Measurements from ENCODE around the gene TNFRSF1A. TPM values are rescaled to one million over a fixed set of nuclear protein-coding genes. Genes with fewer than 3 reads are reported as not detected.
A peak's percentile ranks its signal among the peaks of the same experiment; 100 is the strongest.

The TNFRSF1A gene
- polyA plus RNA-seq, 10 donors: 55.2 to 91.6 (median 67.5) TPM

GRCh38 chr12:6375269-6376078 lies 33.6 kb upstream of the TNFRSF1A start, which contains the start of gene SCNN1A:
SCNN1A (minus strand) TSS chr12:6375563; CDS start chr12:6374783, 780 bp downstream.
- DNase-seq: no peak

- no peak for DNase-seq
Measured at GRCh38 chr12:6374786-6375160, 32.9 kb upstream of the TNFRSF1A start.

GRCh38 chr12:6374028-6374785 lies 32.3 kb upstream of the TNFRSF1A start:
- no peak for DNase-seq

GRCh38 chr12:6373022-6373787 lies 31.3 kb upstream of the TNFRSF1A start:
- no peak for DNase-seq

DNA sequence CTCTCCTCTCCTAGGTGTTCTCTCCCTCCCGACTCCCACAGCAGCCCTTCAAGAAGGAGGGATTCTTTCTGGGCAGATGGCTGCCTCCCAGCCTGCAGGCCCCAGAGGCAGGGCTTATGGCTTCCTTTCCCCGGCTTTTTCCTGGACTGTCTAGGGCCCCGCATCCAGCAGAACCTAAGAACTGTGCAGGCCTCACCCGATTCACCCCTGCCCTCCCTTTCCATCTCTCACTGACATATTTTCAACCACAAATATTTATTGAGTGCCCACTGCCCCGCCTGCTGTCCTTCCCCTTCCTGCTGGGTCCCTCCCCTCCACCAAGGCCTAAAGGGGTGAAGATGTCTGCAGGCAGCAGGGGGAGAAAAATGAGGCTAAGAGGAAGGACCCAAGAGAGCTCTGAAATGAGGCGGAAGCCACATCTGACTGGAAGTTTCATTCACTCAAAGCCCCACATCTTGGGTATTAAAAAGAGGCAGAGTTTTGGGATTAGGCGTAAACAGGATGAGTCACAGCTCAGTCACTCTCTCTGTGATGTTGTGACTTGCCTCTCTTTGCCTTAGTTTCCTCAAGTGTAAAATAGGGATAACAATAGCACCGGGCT lies 30.6 kb upstream of the TNFRSF1A start:
- peak in 1 of 3 donors; percentile 77 for DNase-seq

- no peak for DNase-seq
Measured at GRCh38 chr12:6370994-6371754, 29.3 kb upstream of the TNFRSF1A start.

GRCh38 chr12:6370576-6370935 lies 28.7 kb upstream of the TNFRSF1A start:
- DNase-seq: no peak

GRCh38 chr12:6369916-6370575 lies 28.2 kb upstream of the TNFRSF1A start:
- no peak for DNase-seq

GRCh38 chr12:6368906-6369525 lies 27.1 kb upstream of the TNFRSF1A start:
- no peak for DNase-seq

GRCh38 chr12:6367969-6368892 lies 26.4 kb upstream of the TNFRSF1A start:
- no peak for DNase-seq

DNA sequence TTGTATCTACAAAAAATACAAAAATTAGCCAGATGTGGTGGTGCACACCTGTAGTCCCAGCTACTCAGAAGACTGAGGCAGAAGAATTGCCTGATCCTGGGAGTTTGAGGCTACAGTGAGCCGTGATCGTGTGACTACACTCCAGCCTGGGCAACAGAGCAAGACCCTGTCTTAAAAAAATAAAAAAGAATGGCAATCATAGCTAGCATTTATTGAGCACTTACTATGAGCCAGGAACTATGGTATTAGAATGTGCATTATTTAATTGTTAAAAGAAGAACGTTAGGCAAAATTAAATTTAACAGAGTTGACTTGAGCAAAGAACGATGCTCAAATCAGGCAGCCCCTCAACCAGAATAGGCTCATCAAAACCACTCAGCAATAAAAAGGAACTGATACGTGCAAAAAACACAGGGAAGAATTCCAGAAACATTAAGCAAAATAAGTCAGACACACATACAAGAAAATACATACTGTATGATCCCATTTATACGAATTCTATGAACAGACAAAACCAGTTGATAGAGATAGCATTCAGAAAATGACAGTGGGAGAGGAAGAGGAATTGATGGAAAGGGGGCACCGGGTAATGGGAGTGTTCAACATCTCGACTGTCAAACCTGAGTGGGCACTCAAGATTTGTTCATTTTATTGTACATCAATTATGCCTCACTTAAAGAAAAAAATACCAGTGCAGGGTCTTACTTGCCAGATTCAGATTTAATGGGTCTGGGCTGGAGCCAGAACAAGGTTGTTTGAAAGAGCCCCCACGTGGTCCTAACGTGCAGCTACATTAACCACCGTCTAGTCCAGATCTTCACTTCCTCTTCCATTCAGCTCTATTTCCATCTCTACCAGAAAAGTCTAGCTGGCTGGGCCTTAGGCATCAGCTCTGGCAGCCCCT lies 25.4 kb upstream of the TNFRSF1A start:
- peak in 1 of 3 donors; percentile 44 for DNase-seq

DNA sequence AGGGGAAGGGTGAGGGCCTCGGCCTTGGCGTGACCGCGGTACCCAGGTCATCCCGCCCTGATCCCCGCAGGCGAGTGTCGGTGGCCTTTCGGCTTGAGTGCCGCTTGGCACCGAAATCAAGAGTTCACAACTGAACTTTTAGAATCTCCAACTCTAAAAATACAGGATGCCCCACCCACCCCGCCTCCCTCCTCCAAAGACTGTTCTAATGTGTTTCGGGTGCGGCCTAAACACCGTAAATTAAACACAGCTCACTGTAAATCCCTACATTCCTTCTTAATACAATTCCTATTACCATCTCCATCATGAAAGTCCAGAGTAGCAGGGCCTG lies 22.1 kb upstream of the TNFRSF1A start:
- no peak for DNase-seq

GRCh38 chr12:6363330-6364043 lies 21.6 kb upstream of the TNFRSF1A start:
- peak in 2 of 3 donors; percentile 64 to 83 for DNase-seq

- DNase-seq: no peak
Measured at GRCh38 chr12:6363010-6363329, 21.1 kb upstream of the TNFRSF1A start.

GRCh38 chr12:6362403-6362802 lies 20.5 kb upstream of the TNFRSF1A start:
- no peak for DNase-seq

- no peak for DNase-seq
Measured at GRCh38 chr12:6361834-6362233, 20.0 kb upstream of the TNFRSF1A start.
